OCI-LY3 (cell line): ENCODE data around the gene STAC2.

Experiments
- H2AFZ ChIP-seq: fragments of 200-600, 300-600 bp; shearing (Covaris generic); 2 replicates; pipeline ENCODE4 v1.6.0; 2014; ENCODE audit warnings: antibody characterized with exemption, low read depth, low read length
- H3K27ac ChIP-seq: fragments of 200-600, 300-600 bp; sonication (generic); 2 replicates; pipeline ENCODE4 v1.5.1; 2014; ENCODE audit warnings: mild to moderate bottlenecking, low read length, moderate library complexity, mixed read lengths
- H3K27me3 ChIP-seq: fragments of 200-600, 300-600 bp; sonication (generic); 2 replicates; pipeline ENCODE4 v1.6.1; 2014; ENCODE audit warnings: low read depth, low read length, mixed read lengths
- H3K36me3 ChIP-seq: fragments of 200-600, 300-600 bp; sonication (generic); replicated peaks from 2 replicates; pipeline ENCODE3; 2014; ENCODE audit warnings: low read depth, low read length, mixed read lengths
- H3K4me1 ChIP-seq: fragments of 300-600, 200-600 bp; sonication (generic); 2 replicates; pipeline ENCODE4 v1.6.1; 2014; ENCODE audit warnings: low read length, mixed read lengths
- H3K4me2 ChIP-seq: fragments of 200-600, 300-600 bp; sonication (generic); 2 replicates; pipeline ENCODE4 v1.6.1; 2014; ENCODE audit warnings: low read length, mixed read lengths
- H3K4me3 ChIP-seq: fragments of 300-600, 200-600 bp; sonication (generic); 2 replicates; pipeline ENCODE4 v1.5.1; 2014; ENCODE audit warnings: antibody characterized with exemption, mild to moderate bottlenecking, low read length, moderate library complexity
- H3K79me2 ChIP-seq: fragments of 300-600, 200-600 bp; shearing (Covaris generic); 2 replicates; pipeline ENCODE4 v1.6.1; 2014; ENCODE audit warnings: mild to moderate bottlenecking, low read length, mixed read lengths
- H3K9ac ChIP-seq: fragments of 300-600, 200-600 bp; shearing (Covaris generic); 2 replicates; pipeline ENCODE4 v1.6.0; 2014; ENCODE audit warnings: mild to moderate bottlenecking, low read length, moderate library complexity
- H3K9me3 ChIP-seq: fragments of 200-600, 300-600 bp; shearing (Covaris generic); 2 replicates; pipeline ENCODE4 v1.6.1; 2014; ENCODE audit warnings: low read length, mixed read lengths; ENCODE audit not compliant: insufficient read depth
- H4K20me1 ChIP-seq: fragments of 200-600, 300-600 bp; sonication (generic); 2 replicates; pipeline ENCODE4 v1.6.1; 2016; ENCODE audit warnings: low read length, mixed read lengths; ENCODE audit not compliant: insufficient read depth
- EZH2phosphoT487 ChIP-seq: fragments of 200-600 bp; shearing (Covaris generic); IDR thresholded peaks from 2 replicates; pipeline ENCODE4 v1.6.1; 2018; ENCODE audit warnings: antibody characterized with exemption, mixed run types, low read depth
- TF ChIP-seq, protein P1 (sequence below): fragments of 200-600, 300-600 bp; sonication (generic); IDR thresholded peaks from 2 replicates; pipeline ENCODE4 v1.5.1; 2014; ENCODE audit warnings: antibody characterized with exemption, low read length, low read depth

STAC2 gene

DNA sequence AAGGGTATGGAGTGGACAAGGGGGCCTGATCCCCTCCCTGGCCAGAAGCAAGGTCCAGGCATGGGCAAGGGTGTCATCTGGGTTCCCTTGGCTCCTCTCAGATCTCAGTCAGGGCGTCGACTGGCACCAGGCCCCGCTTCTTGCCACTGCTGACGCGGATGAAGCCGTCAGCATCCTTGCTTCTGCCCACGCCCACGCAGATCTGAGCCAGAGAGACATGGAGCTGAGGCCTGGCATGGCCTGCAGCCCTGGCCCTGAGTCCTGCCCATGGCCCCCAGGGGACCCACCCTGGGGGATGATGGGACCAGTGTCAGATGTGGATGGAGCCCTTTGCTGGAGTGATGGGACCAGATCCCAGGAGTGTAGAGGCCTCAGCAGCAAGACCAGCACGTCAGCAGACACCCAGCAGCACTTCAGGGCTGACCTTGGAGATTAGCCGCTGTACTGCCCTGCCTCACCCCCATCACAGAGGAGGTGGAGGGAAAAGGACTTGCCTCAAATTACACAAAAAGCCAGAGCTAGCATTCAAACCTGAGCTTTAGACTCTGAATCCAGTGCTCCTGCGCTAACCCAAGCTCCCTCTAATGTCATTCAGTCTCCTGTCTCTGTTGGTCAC, 13.4 kb downstream of the STAC2 start:
- Histone ChIP-seq H3K27me3 (peaks cover 22% of the 10 kb centered on the region), H3K79me2 (no peaks in the 10 kb centered on the region), H3K27ac (no peak overlapping the region), H3K9me3 (no peaks in the 10 kb centered on the region), H3K9ac (no peak overlapping the region), H3K36me3 (no peaks in the 10 kb centered on the region), H3K4me1 (peaks cover 21% of the 10 kb centered on the region), H2AFZ (no peak overlapping the region), H3K4me2 (no peak overlapping the region), H4K20me1 (no peaks in the 10 kb centered on the region), H3K4me3 (no peak overlapping the region)
- TF ChIP-seq EZH2phosphoT487: no peak
- TF ChIP-seq, protein P1, sequence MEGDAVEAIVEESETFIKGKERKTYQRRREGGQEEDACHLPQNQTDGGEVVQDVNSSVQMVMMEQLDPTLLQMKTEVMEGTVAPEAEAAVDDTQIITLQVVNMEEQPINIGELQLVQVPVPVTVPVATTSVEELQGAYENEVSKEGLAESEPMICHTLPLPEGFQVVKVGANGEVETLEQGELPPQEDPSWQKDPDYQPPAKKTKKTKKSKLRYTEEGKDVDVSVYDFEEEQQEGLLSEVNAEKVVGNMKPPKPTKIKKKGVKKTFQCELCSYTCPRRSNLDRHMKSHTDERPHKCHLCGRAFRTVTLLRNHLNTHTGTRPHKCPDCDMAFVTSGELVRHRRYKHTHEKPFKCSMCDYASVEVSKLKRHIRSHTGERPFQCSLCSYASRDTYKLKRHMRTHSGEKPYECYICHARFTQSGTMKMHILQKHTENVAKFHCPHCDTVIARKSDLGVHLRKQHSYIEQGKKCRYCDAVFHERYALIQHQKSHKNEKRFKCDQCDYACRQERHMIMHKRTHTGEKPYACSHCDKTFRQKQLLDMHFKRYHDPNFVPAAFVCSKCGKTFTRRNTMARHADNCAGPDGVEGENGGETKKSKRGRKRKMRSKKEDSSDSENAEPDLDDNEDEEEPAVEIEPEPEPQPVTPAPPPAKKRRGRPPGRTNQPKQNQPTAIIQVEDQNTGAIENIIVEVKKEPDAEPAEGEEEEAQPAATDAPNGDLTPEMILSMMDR: no peak

DNA sequence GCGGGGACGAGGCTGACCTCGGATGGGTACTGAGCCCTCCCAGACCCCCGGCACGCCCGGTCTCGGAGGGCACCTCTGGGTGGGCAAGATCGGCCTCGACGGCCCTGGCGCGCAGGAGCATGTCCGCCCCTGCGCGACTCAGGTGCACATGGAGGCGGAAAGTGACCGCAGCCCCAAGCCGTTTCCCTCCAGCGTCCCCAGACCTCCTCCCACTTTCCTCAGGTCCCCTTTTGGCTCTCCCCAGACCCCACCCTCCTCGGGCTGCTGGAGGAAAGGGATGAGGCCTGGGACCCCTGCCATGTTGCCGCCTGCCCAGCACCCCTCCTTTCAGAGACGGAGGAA, 15.7 kb downstream of the STAC2 start:
- Histone ChIP-seq H3K9ac (peak overlapping the region; percentile 34; the same call in 1 of the 2 replicates), H3K4me2 (peak overlapping the region; percentile 73), H3K27ac (no peak overlapping the region), H3K27me3 (peaks cover 22% of the 10 kb centered on the region), H3K4me3 (peak overlapping the region; percentile 77), H4K20me1 (no peaks in the 10 kb centered on the region), H3K4me1 (peaks cover 21% of the 10 kb centered on the region), H2AFZ (peak overlapping the region; percentile 8), H3K79me2 (no peaks in the 10 kb centered on the region), H3K36me3 (peaks cover under 1% of the 10 kb centered on the region), H3K9me3 (no peaks in the 10 kb centered on the region)
- TF ChIP-seq, protein P1: no peak
- no peak for TF ChIP-seq EZH2phosphoT487

DNA sequence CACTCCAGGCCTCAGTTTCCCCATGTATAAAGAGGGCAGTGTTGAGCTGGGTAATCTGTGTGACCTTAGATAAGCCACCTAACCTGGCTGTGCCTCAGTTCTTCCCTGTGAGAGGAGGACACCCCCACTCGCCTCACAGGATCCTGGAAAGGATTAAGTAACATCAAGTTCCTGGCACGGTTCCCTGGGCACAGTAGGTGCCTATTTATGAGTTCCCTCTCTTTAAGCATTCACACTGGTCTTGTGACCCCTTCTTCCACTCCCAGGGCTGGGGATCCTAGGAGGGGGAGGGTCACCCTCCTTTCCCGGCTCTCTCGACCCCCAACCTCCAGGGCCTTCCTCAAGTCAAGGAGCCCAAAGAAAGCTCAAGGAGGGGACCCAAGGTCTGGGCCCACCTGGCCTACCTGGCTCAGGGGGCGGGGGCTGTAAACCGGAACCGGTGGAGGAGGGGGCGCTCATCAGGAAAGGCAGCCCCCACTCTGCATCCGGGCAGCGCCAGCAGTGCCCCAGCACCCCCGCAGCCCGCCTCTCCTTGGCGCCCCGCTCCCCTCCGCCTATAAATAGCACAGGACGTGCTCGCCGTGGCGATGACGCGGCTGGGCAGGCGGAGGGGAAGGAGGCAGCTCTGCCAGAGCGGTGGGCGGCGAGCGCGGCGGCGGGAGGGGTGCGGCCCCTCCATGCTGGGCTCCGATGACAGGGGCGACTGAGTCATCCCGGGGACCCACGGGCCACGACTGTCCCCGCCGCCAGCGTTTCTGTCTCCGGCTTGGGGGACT, 16.2 kb downstream of the STAC2 start:
- TF ChIP-seq EZH2phosphoT487: no peak
- TF ChIP-seq, protein P1: no peak
- no peak overlapping the region for H3K27ac ChIP-seq

DNA sequence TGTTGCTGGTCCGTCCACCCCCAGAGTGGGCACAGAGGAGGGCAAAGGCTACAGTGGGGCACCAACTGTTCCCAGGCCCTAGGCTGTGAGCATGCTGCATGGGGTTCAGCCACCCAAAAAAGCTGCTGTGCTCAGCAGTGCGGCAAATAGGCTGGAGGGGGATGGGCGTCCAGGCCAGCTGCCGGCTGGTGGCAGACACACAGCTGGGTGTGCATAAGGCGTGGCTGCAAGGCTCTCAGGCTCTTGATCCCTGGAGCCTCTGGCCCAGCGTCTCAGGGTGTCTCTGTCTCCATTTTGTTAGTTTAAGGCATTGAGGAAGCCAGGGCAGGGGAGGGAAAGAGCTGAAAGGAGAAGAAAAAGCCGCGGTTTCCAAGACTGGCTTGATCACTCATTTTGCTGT, 16.9 kb downstream of the STAC2 start:
- TF ChIP-seq EZH2phosphoT487: no peak
- TF ChIP-seq, protein P1: no peak
- H3K27me3 ChIP-seq: peaks cover 22% of the 10 kb centered on the region
- peaks cover 21% of the 10 kb centered on the region for H3K4me1 ChIP-seq
- no peaks in the 10 kb centered on the region for H3K79me2 ChIP-seq
- no peak overlapping the region; the same call in 1 of the 2 replicates for H2AFZ ChIP-seq
- no peak overlapping the region for H3K27ac ChIP-seq
- peaks cover 6% of the 10 kb centered on the region; the same call in 1 of the 2 replicates for H4K20me1 ChIP-seq
- H3K36me3 ChIP-seq: peaks cover 12% of the 10 kb centered on the region
- H3K4me3 ChIP-seq: peak overlapping the region; percentile 77
- H3K4me2 ChIP-seq: peak overlapping the region; percentile 73
- H3K9ac ChIP-seq: peak overlapping the region; percentile 34; the same call in 1 of the 2 replicates
- H3K9me3 ChIP-seq: no peaks in the 10 kb centered on the region

More for the DNA sequence above, 16.2 kb downstream of the STAC2 start:
- Histone ChIP-seq H3K4me3 (peak overlapping the region; percentile 77), H3K27me3 (peaks cover 22% of the 10 kb centered on the region), H3K9me3 (no peaks in the 10 kb centered on the region), H3K4me2 (peak overlapping the region; percentile 73), H3K36me3 (peaks cover 6% of the 10 kb centered on the region), H4K20me1 (no peaks in the 10 kb centered on the region), H3K79me2 (no peaks in the 10 kb centered on the region), H3K4me1 (peaks cover 21% of the 10 kb centered on the region), H3K9ac (peak overlapping the region; percentile 34; the same call in 1 of the 2 replicates), H2AFZ (peak overlapping the region; percentile 8)
